ENCODE measurements around the gene TTC27. TPM values are rescaled to one million over a fixed set of nuclear protein-coding genes. Genes with fewer than 3 reads are reported as not detected.
"Not testable (repeated sequence)": the region's sequence is repeated elsewhere in the genome, so short reads cannot be mapped to it uniquely, and the experiment has no call there.

The TTC27 gene
- total RNA-seq, 1 experiment from 2014 or later: 27.4 TPM

- no peak for DNase-seq (ENCODE audit: low read depth)
Observed at GRCh38 chr2:32847734-32848133, 219.9 kb downstream of the TTC27 start.

GRCh38 chr2:32849456-32850194, 221.8 kb downstream of the TTC27 start:
- no peak for DNase-seq (ENCODE audit: low read depth)

- no peak for DNase-seq (ENCODE audit: low read depth)
Observed at GRCh38 chr2:32851777-32852439, 224.1 kb downstream of the TTC27 start.

- no peak for DNase-seq (ENCODE audit: low read depth)
Observed at GRCh38 chr2:32852856-32853255, 225.0 kb downstream of the TTC27 start.

GRCh38 chr2:32856891-32857290, 229.0 kb downstream of the TTC27 start:
- no peak for DNase-seq (ENCODE audit: low read depth)

- DNase-seq (ENCODE audit: low read depth): no peak
Observed at GRCh38 chr2:32858713-32859112, 230.9 kb downstream of the TTC27 start.

GRCh38 chr2:32860385-32860784, 232.5 kb downstream of the TTC27 start:
- no peak for DNase-seq (ENCODE audit: low read depth)

- DNase-seq (ENCODE audit: low read depth): no peak
Observed at GRCh38 chr2:32862269-32863055, 234.6 kb downstream of the TTC27 start.

- DNase-seq (ENCODE audit: low read depth): no peak
Observed at GRCh38 chr2:32863326-32863725, 235.5 kb downstream of the TTC27 start.

- DNase-seq (ENCODE audit: low read depth): no peak
Observed at GRCh38 chr2:32863803-32864202, 236.0 kb downstream of the TTC27 start.

- no peak for DNase-seq (ENCODE audit: low read depth)
Observed at GRCh38 chr2:32864334-32865111, 236.7 kb downstream of the TTC27 start.

- peak; percentile 79 for DNase-seq (ENCODE audit: low read depth)
Observed at GRCh38 chr2:32865399-32866068, 237.7 kb downstream of the TTC27 start.

- not testable (repeated sequence) for DNase-seq (ENCODE audit: low read depth)
Observed at GRCh38 chr2:32866462-32866861, 238.6 kb downstream of the TTC27 start.

All from RPMI7951 (cell line).